Lower leg skin (tissue), 4 donors: ENCODE measurements around the gene THADA. TPM values are rescaled to one million over a fixed set of nuclear protein-coding genes. Genes with fewer than 3 reads are reported as not detected.
"Not testable (repeated sequence)": the region's sequence is repeated elsewhere in the genome, so short reads cannot be mapped to it uniquely, and the experiment has no call there.

Experiments used
- DNase-seq, 2 donors: peaks; one replicate each; pipeline ENCODE4 v3.0.0-alpha.2; 2019; ENCODE audit warnings: low spot score in 2 of 2
- H3K4me3 ChIP-seq: fragments of 200-600 bp; sonication (generic); 2 replicates; pipeline ENCODE4 v1.5.1; 2017; ENCODE audit warnings: mild to moderate bottlenecking, low read depth; ENCODE audit not compliant: poor library complexity, severe bottlenecking
- POLR2A ChIP-seq, 2 donors: fragments of 450-650 bp; IDR thresholded peaks; one replicate each; pipeline ENCODE4 v1.6.1; 2016 to 2017; ENCODE audit warnings: antibody characterized with exemption in 2 of 2, mild to moderate bottlenecking in 1 of 2, moderate library complexity in 1 of 2
- WGBS, 2 donors: methylation state at CpG; one replicate each; pipeline ENCODE4 v1.1.5; 2018; 5-methylcytosine and 5-hydroxymethylcytosine counted together
- intact Hi-C: fragments of 100-400 bp; cut with DNase I; formaldehyde crosslinking; loops from one replicate; pipeline ENCODE4 v1.15.0; 2023; ENCODE audit warnings: low total_unique reads
- total RNA-seq, 4 donors: library from RNA; depleted of rRNA; stranded (reverse); fragments of >200 nt; gene quantifications; one replicate each; pipeline ENCODE4 v1.1.0, GENCODE V29; 2016
- TF ChIP-seq, protein P1 (sequence below), 3 donors: fragments of 450-650 bp; IDR thresholded peaks; one replicate each; pipeline ENCODE4 v1.5.1; 2016; ENCODE audit warnings: antibody characterized with exemption in 3 of 3, mild to moderate bottlenecking in 3 of 3, moderate library complexity in 2 of 3

The THADA gene
- total RNA-seq, 4 donors from 2014 or later: 19.5 to 26.4 (median 22.2) TPM

DNA sequence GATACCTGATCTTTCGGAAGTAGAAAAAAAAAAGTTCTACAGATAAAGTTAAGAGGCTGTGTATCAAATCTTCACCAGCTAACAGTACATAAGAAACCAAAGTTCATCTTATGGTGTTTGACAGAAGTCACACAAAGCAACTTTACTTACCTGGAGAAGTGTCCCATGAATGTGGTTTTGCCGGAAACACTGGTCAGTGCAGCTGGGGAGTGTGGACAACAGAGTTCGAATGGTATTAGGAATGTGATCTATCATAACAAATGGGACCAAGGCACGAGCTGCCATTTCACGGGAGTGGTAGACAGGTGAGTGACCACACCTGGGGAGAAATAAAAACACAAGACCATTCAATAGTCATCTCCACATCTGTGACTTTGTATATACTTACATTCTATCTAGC is 198.0 kb downstream of the THADA start:
- intact Hi-C loops: no loop called here
- H3K4me3 ChIP-seq: no peak overlapping the region
- TF ChIP-seq, protein P1, sequence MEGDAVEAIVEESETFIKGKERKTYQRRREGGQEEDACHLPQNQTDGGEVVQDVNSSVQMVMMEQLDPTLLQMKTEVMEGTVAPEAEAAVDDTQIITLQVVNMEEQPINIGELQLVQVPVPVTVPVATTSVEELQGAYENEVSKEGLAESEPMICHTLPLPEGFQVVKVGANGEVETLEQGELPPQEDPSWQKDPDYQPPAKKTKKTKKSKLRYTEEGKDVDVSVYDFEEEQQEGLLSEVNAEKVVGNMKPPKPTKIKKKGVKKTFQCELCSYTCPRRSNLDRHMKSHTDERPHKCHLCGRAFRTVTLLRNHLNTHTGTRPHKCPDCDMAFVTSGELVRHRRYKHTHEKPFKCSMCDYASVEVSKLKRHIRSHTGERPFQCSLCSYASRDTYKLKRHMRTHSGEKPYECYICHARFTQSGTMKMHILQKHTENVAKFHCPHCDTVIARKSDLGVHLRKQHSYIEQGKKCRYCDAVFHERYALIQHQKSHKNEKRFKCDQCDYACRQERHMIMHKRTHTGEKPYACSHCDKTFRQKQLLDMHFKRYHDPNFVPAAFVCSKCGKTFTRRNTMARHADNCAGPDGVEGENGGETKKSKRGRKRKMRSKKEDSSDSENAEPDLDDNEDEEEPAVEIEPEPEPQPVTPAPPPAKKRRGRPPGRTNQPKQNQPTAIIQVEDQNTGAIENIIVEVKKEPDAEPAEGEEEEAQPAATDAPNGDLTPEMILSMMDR (IDR thresholded peaks at IDR 0.05): no peak
- no peak for TF ChIP-seq POLR2A (IDR thresholded peaks at IDR 0.05)
- WGBS, 2 donors: 92 to 96% methylated on average over 5 of the region's 5 CpGs
- no peak for DNase-seq

DNA sequence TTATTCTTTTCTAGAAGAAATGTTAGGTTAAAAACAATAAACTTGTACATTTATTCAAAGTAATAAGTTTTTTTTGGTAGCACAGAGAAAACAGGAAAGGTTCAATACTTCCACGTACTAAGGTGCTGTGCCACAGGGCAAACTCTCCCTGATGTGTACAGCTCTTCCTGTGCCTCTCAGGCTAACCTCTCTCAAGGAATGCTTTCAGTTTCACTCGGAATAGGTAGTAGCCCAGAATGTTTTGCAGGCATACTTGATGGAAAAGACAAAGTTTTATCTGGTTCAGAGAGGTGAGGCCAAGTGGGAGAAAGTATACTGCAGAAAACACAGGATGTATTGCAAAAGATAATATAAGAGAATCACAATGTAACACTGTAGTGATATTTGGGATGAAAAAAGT is 198.4 kb downstream of the THADA start:
- no peak overlapping the region for H3K4me3 ChIP-seq
- WGBS, 2 donors: 70 to 82% methylated on average over 2 of the region's 2 CpGs
- intact Hi-C loops: no loop called here
- TF ChIP-seq, protein P1 (IDR thresholded peaks at IDR 0.05): no peak
- TF ChIP-seq POLR2A (IDR thresholded peaks at IDR 0.05): no peak
- DNase-seq: no peak

DNA sequence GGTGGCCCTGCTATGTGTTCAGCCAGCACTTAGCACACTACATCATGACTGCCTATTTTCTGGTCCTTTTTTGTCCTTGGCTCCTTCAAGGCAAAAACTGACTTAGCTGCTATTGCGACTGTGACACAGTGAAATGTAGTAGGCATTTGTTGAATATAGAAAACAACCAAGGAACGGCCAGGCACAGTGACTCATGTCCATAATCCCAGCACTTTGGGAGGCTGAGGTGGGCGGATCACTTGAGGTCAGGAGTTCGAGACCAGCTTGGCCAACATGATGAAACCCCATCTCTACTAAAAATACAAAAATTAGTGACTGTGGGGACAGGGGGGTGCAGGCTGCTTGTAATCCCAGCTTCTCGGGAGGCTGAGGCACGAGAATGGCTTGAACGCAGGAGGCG is 199.5 kb downstream of the THADA start:
- WGBS, 2 donors: 93 to 94% methylated on average over 8 of the region's 8 CpGs
- H3K4me3 ChIP-seq, intact Hi-C loops, DNase-seq: not testable (repeated sequence)

DNA sequence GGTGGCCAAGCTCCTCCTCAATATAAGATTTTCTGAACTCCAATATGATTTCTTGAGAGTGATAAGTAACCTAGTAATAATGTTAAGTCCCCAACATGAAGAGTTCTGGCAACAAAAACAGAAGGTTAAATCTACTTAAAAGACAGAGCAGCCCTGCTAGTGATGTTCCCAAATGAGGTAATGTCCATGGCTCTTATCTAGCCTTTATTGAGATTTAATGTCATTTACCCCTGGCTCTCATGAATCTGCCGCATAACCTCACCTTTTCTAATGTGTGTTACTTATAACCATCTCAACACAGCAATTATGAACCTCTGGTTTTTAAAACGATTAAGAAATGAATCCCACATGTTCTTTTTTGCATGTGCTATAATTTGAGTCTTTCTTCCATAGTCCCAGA is 201.9 kb downstream of the THADA start:
- 70 to 77% methylated on average over 2 of the region's 2 CpGs for WGBS, 2 donors
- intact Hi-C loops: no loop called here
- H3K4me3 ChIP-seq: no peak overlapping the region
- TF ChIP-seq, protein P1 (IDR thresholded peaks at IDR 0.05): no peak
- TF ChIP-seq POLR2A (IDR thresholded peaks at IDR 0.05): no peak
- DNase-seq: no peak

DNA sequence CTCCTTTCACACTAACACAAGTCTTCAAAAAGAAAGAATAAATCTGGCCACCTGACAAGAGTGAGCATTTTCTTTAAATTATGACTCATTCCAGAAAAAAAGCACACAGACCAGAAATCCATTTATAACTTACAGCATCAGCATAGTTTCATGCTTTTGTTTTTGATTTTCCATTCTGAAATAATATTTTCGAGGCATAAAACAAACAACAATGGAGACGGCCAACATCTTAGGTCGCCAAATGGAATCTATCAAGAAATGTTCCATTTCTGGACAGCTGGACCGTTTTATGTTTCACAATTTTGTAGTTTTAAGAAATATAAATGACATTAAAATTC is 204.0 kb downstream of the THADA start:
- TF ChIP-seq, protein P1 (IDR thresholded peaks at IDR 0.05): no peak
- no peak for TF ChIP-seq POLR2A (IDR thresholded peaks at IDR 0.05)
- H3K4me3 ChIP-seq: no peak overlapping the region
- DNase-seq: no peak
- intact Hi-C loops: no loop called here
- 55 to 57% methylated on average over 4 of the region's 4 CpGs for WGBS, 2 donors

DNA sequence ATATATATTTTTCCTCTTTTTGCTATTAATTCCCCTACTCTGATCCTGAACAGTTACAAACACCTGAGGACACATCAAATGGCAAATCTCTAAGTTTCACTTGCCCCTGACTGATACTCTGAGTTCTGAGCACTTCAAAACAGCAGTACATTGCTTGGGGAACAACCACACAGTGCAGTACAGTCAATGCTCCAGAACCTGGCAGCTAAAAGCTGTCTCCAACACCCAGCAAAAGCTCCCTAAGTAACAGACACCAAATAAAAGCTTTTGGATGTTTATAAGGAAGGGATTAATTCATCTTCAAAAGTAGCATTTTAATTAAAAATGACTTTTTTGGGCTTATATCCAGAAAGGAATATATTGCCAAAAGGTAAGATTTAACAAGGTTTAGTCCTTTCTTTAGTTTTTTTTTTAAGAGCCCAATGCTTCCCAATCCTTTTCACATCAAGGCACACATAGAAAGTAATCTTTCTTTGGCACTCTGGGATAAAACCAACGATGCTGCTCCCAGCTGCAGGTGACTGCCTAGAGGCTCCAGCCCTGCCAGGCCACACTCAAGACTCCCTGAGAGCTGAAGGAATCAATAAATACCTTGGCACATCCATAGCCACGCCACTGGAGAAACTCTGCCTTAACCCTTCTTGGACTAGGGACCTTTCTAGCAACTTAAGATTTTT is 204.5 kb downstream of the THADA start:
- intact Hi-C loops: no loop called here
- TF ChIP-seq POLR2A (IDR thresholded peaks at IDR 0.05): no peak
- TF ChIP-seq, protein P1 (IDR thresholded peaks at IDR 0.05): no peak
- 19 to 35% methylated on average over 2 of the region's 2 CpGs for WGBS, 2 donors
- no peak overlapping the region for H3K4me3 ChIP-seq
- DNase-seq: no peak
